Effector memory CD4-positive, alpha-beta T cell (primary cell): ENCODE measurements around the gene MARK3.

Experiments used
- DNase-seq, 3 donors: peaks; one replicate each; pipeline ENCODE4 v3.0.0-alpha.2; 2020
- H3K27ac ChIP-seq: 2 replicates; pipeline ENCODE4 v1.7.0; 2013; ENCODE audit warnings: mild to moderate bottlenecking, low read length, moderate library complexity; ENCODE audit not compliant: insufficient read depth, poor library complexity, severe bottlenecking
- H3K27me3 ChIP-seq: replicated peaks from 2 replicates; pipeline ENCODE4 v1.7.0; 2013; ENCODE audit warnings: mild to moderate bottlenecking, low read length; ENCODE audit not compliant: insufficient read depth, control insufficient read depth, poor library complexity, severe bottlenecking
- H3K36me3 ChIP-seq: 2 replicates; pipeline ENCODE4 v1.7.0; 2013; ENCODE audit warnings: mild to moderate bottlenecking, low read length, moderate library complexity; ENCODE audit not compliant: control insufficient read depth, insufficient read depth
- H3K4me1 ChIP-seq: 2 replicates; pipeline ENCODE4 v1.7.0; 2013; ENCODE audit warnings: low read length, mild to moderate bottlenecking; ENCODE audit not compliant: control insufficient read depth, insufficient read depth, poor library complexity, severe bottlenecking
- H3K4me3 ChIP-seq: 2 replicates; pipeline ENCODE4 v1.7.0; 2013; ENCODE audit warnings: low read length, low read depth, mild to moderate bottlenecking; ENCODE audit not compliant: insufficient read depth, poor library complexity, severe bottlenecking
- H3K9me3 ChIP-seq: 2 replicates; pipeline ENCODE4 v1.7.0; 2013; ENCODE audit warnings: mild to moderate bottlenecking, low read length, moderate library complexity; ENCODE audit not compliant: control insufficient read depth

MARK3 gene

DNA sequence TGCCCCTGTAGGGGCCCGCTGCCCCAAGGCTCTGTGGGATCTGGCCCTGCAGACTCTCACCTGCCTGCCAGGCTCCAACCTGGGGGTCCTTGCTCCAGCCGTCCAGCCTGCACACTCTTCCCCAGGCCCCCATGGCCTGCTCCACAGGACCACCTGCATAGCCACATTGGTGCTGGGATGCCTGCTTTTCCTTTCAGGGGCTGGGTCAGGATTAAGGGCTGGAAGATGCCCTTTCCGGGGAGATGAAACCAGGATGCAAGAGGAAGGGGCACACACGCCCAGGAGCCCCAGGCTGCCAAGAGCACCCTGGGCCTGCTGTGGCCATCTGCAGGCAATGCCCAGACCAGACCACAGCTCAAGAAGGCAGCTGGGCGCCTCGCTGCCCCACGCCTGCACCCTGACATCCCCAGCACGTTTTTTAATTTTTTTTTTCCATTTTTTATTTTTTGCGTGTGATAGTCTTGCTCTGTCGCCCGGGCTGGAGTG lies 162.3 kb downstream of the MARK3 start:
- no peaks in the 10 kb centered on the region for H3K4me1 ChIP-seq
- no peak overlapping the region for H3K4me3 ChIP-seq
- DNase-seq, result no peak
- no peak overlapping the region for H3K27ac ChIP-seq
- no peaks in the 10 kb centered on the region for H3K27me3 ChIP-seq
- H3K36me3 ChIP-seq, result no peaks in the 10 kb centered on the region
- no peaks in the 10 kb centered on the region for H3K9me3 ChIP-seq

- H3K9me3 ChIP-seq, result no peaks in the 10 kb centered on the region
- DNase-seq, result no peak
- H3K27me3 ChIP-seq, result no peaks in the 10 kb centered on the region
- H3K27ac ChIP-seq, result no peak overlapping the region
- no peak overlapping the region for H3K4me3 ChIP-seq
- H3K36me3 ChIP-seq, result no peaks in the 10 kb centered on the region
- H3K4me1 ChIP-seq, result no peaks in the 10 kb centered on the region
Measured at GRCh38 chr14:103547941-103548462, 162.8 kb downstream of the MARK3 start.

- Histone ChIP-seq H3K9me3 (no peaks in the 10 kb centered on the region), H3K27ac (no peak overlapping the region)
Measured at GRCh38 chr14:103548463-103549351, 163.5 kb downstream of the MARK3 start.

GRCh38 chr14:103549361-103550311 lies 164.4 kb downstream of the MARK3 start:
- H3K36me3 ChIP-seq, result no peaks in the 10 kb centered on the region
- no peak overlapping the region for H3K27ac ChIP-seq
- no peak overlapping the region for H3K4me3 ChIP-seq
- H3K27me3 ChIP-seq, result no peaks in the 10 kb centered on the region
- H3K4me1 ChIP-seq, result no peaks in the 10 kb centered on the region
- DNase-seq, result no peak
- no peaks in the 10 kb centered on the region for H3K9me3 ChIP-seq

More at GRCh38 chr14:103548463-103549351, 163.5 kb downstream of the MARK3 start:
- Histone ChIP-seq H3K36me3 (no peaks in the 10 kb centered on the region), H3K4me3 (no peak overlapping the region), H3K4me1 (no peaks in the 10 kb centered on the region), H3K27me3 (no peaks in the 10 kb centered on the region)
- no peak for DNase-seq

DNA sequence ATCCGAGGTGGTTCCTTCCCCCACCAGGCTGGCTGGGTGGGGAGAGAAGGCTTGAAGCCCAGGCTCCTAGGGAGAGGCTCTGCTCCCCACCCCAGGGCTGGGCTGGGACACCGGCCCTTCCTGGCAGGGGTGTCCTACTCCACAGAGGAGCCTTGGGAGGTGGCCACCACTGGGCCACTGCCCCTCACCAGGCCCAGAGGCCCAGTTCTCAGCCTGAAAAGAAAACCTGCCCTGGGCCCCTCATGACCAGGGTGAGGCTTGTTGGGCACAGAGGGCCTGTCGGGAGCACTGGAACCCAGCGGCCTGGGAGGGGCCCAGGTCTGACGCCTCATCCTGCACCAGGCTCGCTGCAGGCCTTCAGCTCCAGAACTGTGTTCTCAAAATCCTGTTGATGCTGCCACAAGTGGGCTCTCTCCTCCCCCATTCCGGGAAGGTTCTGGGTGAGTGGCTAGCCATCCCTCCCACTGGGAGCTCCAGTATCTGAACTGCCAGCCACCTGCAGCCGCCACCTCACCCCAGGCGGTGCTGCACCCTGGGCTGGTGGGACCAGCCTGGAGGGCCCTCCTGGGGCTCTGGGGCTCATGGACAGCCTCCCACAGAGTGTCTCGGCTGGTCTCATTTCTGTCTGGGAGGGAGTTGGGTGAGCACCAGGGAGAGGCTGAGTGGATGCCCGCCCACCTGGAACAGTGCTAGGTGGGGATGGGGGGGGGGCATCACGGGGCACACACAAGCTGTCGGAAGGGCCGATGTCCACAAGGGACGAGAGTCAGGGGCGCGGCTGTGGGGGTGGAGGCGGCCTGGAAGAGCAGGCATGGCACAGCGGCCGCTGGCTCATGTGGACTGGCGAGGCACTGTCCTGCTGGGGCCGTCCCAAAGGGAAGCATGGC lies 165.5 kb downstream of the MARK3 start:
- Histone ChIP-seq H3K27ac (no peak overlapping the region), H3K27me3 (no peaks in the 10 kb centered on the region), H3K9me3 (no peaks in the 10 kb centered on the region), H3K4me1 (no peaks in the 10 kb centered on the region), H3K36me3 (no peaks in the 10 kb centered on the region), H3K4me3 (no peak overlapping the region)
- DNase-seq, result no peak

DNA sequence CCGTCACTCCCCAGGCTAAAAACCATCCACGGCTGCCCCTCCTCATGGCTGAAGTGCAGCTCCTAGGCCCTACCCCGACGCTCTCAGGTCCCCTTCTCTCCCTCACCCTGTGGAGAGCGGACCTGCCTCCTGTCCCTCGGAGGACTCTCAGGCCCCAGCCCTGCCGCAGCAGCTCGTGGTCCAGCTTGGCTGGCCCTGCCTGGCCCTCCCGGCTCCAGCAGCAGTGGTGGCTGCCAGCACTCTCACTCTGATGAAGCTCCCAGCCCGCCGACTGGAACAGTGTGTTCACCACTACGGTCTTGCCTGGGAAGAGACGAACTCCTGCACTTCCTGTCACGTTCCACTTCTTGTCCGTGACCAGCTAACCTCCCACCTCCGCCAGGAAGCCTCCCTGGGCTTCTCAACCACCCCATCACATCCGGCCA lies 166.1 kb downstream of the MARK3 start:
- H3K4me1 ChIP-seq, result no peaks in the 10 kb centered on the region
- no peaks in the 10 kb centered on the region for H3K9me3 ChIP-seq
- H3K36me3 ChIP-seq, result no peaks in the 10 kb centered on the region

DNA sequence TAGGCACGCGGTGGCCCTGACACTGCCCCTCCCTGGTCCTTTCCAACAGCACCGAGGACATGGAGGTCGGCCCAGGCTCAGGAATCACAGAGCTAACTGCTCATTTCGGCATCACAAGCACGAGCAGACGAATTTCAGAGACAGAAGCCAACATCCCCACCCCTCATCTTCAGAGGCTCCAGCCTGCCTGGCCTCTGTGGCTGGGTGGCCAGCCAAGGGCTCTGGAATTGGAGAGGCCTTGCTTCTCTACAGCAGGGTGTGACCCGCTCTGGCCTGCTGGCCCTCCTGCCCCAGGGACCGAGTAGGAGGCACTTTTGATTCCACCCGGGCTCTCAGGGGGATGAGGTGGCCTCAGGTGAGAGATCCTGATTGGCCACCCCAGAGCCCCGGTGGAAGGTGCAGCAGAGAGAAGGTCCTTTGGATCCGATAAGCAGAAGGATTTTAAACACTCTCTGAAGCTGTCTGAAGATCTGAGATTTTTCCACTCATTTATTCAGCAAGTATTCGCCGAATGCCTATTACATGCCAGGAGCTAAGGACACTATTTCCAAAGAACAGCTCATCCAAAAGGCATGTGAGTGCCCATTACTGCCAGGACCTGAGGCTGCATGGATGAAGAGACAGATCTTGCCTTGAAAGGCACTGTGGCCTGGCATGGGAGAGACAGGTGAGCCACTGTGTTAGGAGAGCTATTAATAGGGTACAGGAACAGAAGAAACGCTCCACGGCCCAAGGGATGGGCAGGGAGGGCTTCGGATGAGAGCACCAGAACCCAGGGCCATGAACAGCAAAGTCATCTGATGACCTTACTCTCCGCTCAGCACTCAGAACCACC lies 167.0 kb downstream of the MARK3 start:
- H3K27ac ChIP-seq, result no peak overlapping the region

More for the DNA sequence above, 166.1 kb downstream of the MARK3 start:
- DNase-seq, result no peak
- no peak overlapping the region for H3K27ac ChIP-seq
- no peak overlapping the region for H3K4me3 ChIP-seq
- no peaks in the 10 kb centered on the region for H3K27me3 ChIP-seq

DNA sequence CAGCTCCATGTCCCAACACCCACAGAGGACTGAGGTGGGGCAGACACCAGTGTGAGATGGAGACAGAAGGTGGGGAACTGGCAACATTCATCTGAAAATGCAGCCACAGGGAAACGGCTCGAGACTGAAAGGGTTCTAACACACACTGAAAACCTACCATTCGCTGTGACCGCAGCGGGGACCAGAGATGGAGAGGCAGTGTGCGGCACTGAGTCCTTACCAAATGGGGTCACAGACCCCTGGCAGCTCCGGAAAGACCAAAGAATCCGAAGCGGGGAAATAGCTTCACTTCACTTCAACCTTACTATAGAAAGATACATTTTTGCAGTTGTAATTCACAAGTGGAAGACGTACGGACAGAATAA lies 167.6 kb downstream of the MARK3 start:
- H3K27ac ChIP-seq, result no peak overlapping the region
- no peak for DNase-seq
- H3K36me3 ChIP-seq, result no peaks in the 10 kb centered on the region
- no peaks in the 10 kb centered on the region for H3K4me1 ChIP-seq
- H3K27me3 ChIP-seq, result no peaks in the 10 kb centered on the region
- H3K4me3 ChIP-seq, result no peak overlapping the region
- no peaks in the 10 kb centered on the region for H3K9me3 ChIP-seq

More for the DNA sequence above, 167.0 kb downstream of the MARK3 start:
- no peaks in the 10 kb centered on the region for H3K9me3 ChIP-seq
- no peak for DNase-seq
- no peaks in the 10 kb centered on the region for H3K4me1 ChIP-seq
- H3K36me3 ChIP-seq, result no peaks in the 10 kb centered on the region
- H3K27me3 ChIP-seq, result no peaks in the 10 kb centered on the region
- H3K4me3 ChIP-seq, result no peak overlapping the region
